MM.1S (cell line): ENCODE results near the gene CCDC30.

ENCODE experiments used
- DNase-seq: peaks from one replicate; pipeline ENCODE4 v3.0.0-alpha.2; 2015
- H2AFZ ChIP-seq: fragments of 300-600 bp; sonication (generic); 2 replicates; pipeline ENCODE4 v1.6.0; 2016; ENCODE audit warnings: antibody characterized with exemption, low read length
- H3F3A ChIP-seq: fragments of 300-600 bp; sonication (generic); 2 replicates; pipeline ENCODE4 v1.6.1; 2016; ENCODE audit warnings: mild to moderate bottlenecking, antibody characterized with exemption, low read length, moderate library complexity, mixed read lengths; ENCODE audit not compliant: insufficient read depth
- H3K27ac ChIP-seq: fragments of 300-600 bp; sonication (generic); 2 replicates; pipeline ENCODE4 v1.5.1; 2016; ENCODE audit warnings: mild to moderate bottlenecking, low read length
- H3K27me3 ChIP-seq: fragments of 300-600 bp; sonication (generic); replicated peaks from 2 replicates; pipeline ENCODE4 v1.6.0; 2016; ENCODE audit warnings: low read length; ENCODE audit not compliant: insufficient read depth
- H3K36me3 ChIP-seq: fragments of 300-600 bp; sonication (generic); replicated peaks from 2 replicates; pipeline ENCODE4 v1.6.1; 2016; ENCODE audit warnings: mild to moderate bottlenecking, low read length, mixed read lengths; ENCODE audit not compliant: insufficient read depth
- H3K4me1 ChIP-seq: fragments of 300-600 bp; sonication (generic); 2 replicates; pipeline ENCODE4 v1.6.1; 2016; ENCODE audit warnings: low read length, mixed read lengths
- H3K4me2 ChIP-seq: fragments of 300-600 bp; sonication (generic); 2 replicates; pipeline ENCODE4 v1.6.0; 2016; ENCODE audit warnings: low read depth, low read length
- H3K4me3 ChIP-seq: fragments of 300-600 bp; sonication (generic); 2 replicates; pipeline ENCODE4 v1.5.1; 2016; ENCODE audit warnings: low read length, mixed read lengths
- H3K79me2 ChIP-seq: fragments of 300-600 bp; sonication (generic); 2 replicates; pipeline ENCODE4 v1.6.1; 2016; ENCODE audit warnings: mixed run types, low read length, mixed read lengths
- H3K9ac ChIP-seq: fragments of 300-600 bp; sonication (generic); 2 replicates; pipeline ENCODE4 v1.6.1; 2016; ENCODE audit warnings: low read length, mixed read lengths
- H3K9me2 ChIP-seq: fragments of 300-600 bp; sonication (generic); replicated peaks from 2 replicates; pipeline ENCODE4 v1.6.1; 2016; ENCODE audit warnings: mild to moderate bottlenecking, low read length, mixed read lengths; ENCODE audit not compliant: insufficient read depth
- H3K9me3 ChIP-seq: fragments of 300-600 bp; sonication (generic); replicated peaks from 2 replicates; pipeline ENCODE4 v1.6.1; 2016; ENCODE audit warnings: mild to moderate bottlenecking, low read length, mixed read lengths; ENCODE audit not compliant: insufficient read depth
- H4K20me1 ChIP-seq: fragments of 300-600 bp; sonication (generic); 2 replicates; pipeline ENCODE4 v1.6.1; 2016; ENCODE audit warnings: mild to moderate bottlenecking, low read length, moderate library complexity, mixed read lengths; ENCODE audit not compliant: insufficient read depth
- CTCF ChIP-seq: fragments of 300-600 bp; sonication (generic); IDR thresholded peaks from 2 replicates; pipeline ENCODE4 v1.5.1; 2016; ENCODE audit warnings: antibody characterized with exemption, low read length, mixed read lengths
- EZH2 ChIP-seq: fragments of 300-600 bp; sonication (generic); optimal IDR thresholded peaks from 2 replicates; pipeline ENCODE3; 2017; ENCODE audit warnings: low read depth, mild to moderate bottlenecking, antibody characterized with exemption, low read length, mixed read lengths
- EZH2phosphoT487 ChIP-seq: fragments of 300-600 bp; sonication (generic); IDR thresholded peaks from 2 replicates; pipeline ENCODE4 v1.6.1; 2018; ENCODE audit warnings: antibody characterized with exemption, low read length

CCDC30 gene

GRCh38 chr1:42646056-42646455, 183.0 kb downstream of the CCDC30 start:
- H3K4me1 ChIP-seq: no peaks in the 10 kb centered on the region
- H3K9me2 ChIP-seq: no peaks in the 10 kb centered on the region
- H2AFZ ChIP-seq: no peak overlapping the region
- no peaks in the 10 kb centered on the region for H3K27me3 ChIP-seq
- no peaks in the 10 kb centered on the region for H3K36me3 ChIP-seq
- TF ChIP-seq EZH2 (no peak), EZH2phosphoT487 (no peak), CTCF (no peak)
- H3F3A ChIP-seq: no peaks in the 10 kb centered on the region
- H3K27ac ChIP-seq: no peak overlapping the region
- no peak overlapping the region for H3K9ac ChIP-seq
- H3K79me2 ChIP-seq: no peaks in the 10 kb centered on the region
- no peak for DNase-seq
- no peak overlapping the region for H3K4me3 ChIP-seq
- no peaks in the 10 kb centered on the region for H4K20me1 ChIP-seq
- H3K9me3 ChIP-seq: no peaks in the 10 kb centered on the region
- no peak overlapping the region for H3K4me2 ChIP-seq

GRCh38 chr1:42657201-42657600, 194.1 kb downstream of the CCDC30 start:
- H3K27me3 ChIP-seq: no peaks in the 10 kb centered on the region
- H4K20me1 ChIP-seq: no peaks in the 10 kb centered on the region
- no peaks in the 10 kb centered on the region for H3K9me3 ChIP-seq
- H2AFZ ChIP-seq: peak overlapping the region; percentile 85; the same call in 1 of the 2 replicates
- H3K36me3 ChIP-seq: no peaks in the 10 kb centered on the region
- H3K79me2 ChIP-seq: peaks cover 36% of the 10 kb centered on the region
- no peak overlapping the region for H3K4me3 ChIP-seq
- no peaks in the 10 kb centered on the region for H3K9me2 ChIP-seq
- H3K4me2 ChIP-seq: peak overlapping the region; percentile 86
- H3K4me1 ChIP-seq: peaks cover 29% of the 10 kb centered on the region
- H3K9ac ChIP-seq: no peak overlapping the region
- TF ChIP-seq CTCF (no peak), EZH2 (no peak), EZH2phosphoT487 (no peak)
- H3F3A ChIP-seq: peaks cover 23% of the 10 kb centered on the region
- no peak overlapping the region for H3K27ac ChIP-seq
- no peak for DNase-seq

- Histone ChIP-seq H3K4me3 (peak within 1 kb of the TSS; percentile 99), H3K79me2 (peaks cover 43% of the 10 kb centered on the region), H3K4me1 (peaks cover 29% of the 10 kb centered on the region), H3K9ac (peak within 1 kb of the TSS; percentile 67), H3K9me2 (no peaks in the 10 kb centered on the region), H3K9me3 (no peaks in the 10 kb centered on the region), H3K27me3 (no peaks in the 10 kb centered on the region), H3K27ac (peak within 1 kb of the TSS; percentile 75), H3K36me3 (no peaks in the 10 kb centered on the region; the same call in 1 of the 2 replicates), H4K20me1 (no peaks in the 10 kb centered on the region), H3F3A (peaks cover 23% of the 10 kb centered on the region), H3K4me2 (peak within 1 kb of the TSS; percentile 86), H2AFZ (peak within 1 kb of the TSS; percentile 85)
- peak; percentile 96 for DNase-seq
- peak; percentile 5; the same call in 1 of the 2 replicates for TF ChIP-seq CTCF
- no peak for TF ChIP-seq EZH2phosphoT487
Measured at GRCh38 chr1:42657981-42658876, 195.1 kb downstream of the CCDC30 start, which contains the start of gene PPIH. Gene PPIH, plus strand, starts transcription at chr1:42658423. Its CDS starts 24 bp downstream, at chr1:42658447.
